Measurements from ENCODE around the gene CNPY1.

The CNPY1 gene

DNA sequence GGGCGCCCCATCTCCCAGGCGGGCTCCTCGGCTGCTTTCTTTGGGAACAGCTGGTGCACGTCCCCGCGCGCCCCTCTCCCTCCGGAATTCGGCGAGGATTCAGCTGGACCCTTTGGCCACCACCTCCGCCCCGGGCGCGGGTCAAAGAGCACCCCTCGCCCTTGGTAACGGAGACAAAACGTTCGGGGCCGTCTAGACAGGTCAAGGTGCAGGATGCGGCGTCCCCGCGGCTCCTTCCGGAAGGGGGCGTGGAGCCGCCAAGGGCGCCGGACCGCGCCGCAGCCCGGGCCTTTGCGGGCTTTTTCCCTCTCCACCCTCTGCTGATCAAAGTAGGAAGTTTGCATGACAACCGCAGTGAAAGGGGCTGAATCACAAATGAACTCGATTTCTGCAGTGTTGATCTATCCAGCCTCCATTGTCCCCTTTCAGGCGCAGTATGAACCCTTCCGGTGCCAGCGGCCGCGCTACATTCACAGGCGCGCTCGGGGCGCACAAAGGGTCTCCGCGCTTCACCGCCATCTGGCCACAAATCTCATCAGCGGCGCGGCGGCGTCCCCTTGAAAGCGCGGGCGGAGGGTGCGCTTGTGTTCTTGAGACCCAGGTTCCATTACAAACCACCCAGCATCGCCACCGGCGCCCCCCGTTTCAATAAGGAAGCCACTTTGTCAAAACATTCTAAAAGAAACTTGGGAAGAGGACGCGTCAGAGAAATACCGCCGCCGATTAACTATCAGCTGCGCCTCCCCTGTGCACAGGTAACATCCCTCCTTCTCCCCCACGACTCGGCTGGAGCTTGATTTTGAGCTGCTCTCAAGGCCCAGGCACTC, 36.4 kb downstream of the CNPY1 start:
- DNase-seq = no peak

DNA sequence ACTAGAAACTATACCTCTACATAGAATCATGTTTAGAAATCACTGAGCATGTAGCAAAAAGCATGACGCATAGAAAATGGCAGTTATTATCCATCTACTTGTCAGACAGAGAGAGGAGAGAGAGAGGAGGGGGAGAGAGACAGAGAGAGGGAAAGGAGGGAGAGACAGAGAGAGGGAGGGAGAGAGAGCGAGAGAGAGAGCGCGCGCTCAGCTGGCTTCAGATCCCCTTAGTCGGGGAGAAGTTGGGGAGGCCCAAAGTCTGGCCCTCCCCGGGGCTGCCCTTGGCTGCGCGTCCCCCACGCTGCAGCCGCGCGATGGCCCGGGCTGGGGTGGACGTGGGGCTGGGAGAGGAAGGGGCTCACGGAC, 37.0 kb downstream of the CNPY1 start:
- DNase-seq = no peak

DNA sequence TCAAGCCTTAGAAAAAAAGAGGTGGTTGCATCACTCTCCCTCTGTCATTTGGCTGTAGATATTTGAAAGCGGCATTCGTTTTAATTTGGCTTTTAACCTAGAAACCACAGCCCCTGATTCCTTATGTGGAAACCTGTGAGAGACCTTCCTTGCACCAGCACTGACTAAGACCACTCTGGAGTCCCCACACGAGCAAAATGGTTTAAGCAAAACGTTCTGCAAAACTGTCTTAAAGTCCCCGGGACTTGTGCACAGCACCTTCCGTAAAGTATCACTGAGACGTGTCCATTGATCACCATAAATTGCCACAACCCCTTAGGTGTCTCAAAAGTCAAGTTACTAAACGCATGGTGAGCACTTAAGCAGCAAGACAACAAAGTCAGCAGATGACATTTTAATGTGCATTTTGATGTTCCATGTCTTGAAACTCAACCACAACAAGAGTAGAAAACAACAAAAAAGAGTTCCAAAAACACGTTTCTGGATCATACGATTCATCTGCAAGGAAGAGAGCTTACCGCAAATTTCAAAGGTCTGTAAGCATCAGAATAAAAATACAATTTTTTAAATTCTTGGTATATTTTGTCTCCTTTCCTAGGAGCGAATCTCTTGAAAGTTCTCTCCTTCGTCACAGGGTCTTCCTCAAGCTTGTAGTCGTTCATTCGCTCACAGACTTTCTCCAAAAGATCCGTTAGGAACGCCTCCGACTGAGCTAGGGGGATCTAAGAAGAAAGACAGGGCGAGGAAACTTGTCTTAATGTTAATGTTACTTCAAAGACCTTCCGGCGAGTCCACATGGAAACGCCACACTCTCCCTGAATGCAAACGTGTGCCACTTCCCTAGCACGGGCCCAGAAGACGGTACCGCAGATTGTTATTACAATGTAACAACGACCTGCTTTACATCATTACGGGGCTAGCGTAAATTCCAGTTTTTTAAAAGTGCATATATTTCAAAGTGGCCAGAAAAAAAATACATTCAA, 37.7 kb downstream of the CNPY1 start:
- DNase-seq = no peak

DNA sequence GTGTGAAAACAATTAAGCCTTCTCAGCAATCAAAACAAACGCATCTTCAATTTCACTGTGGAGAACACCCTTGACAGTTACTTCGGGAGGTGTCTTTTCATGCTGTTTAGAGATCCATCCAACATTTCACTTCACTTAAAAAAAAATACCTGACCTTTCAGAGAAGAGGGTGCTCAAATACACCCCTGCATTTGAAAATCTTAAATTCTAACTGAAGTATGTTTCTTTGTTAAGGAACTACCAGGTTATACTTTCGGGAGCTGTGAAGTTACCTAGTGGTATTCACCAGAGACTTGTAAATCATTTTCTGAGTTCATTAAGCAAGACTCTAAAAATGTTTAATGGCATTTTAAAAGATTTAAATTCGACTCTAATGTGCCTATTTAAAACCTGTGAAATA, 38.8 kb downstream of the CNPY1 start:
- no peak for DNase-seq

DNA sequence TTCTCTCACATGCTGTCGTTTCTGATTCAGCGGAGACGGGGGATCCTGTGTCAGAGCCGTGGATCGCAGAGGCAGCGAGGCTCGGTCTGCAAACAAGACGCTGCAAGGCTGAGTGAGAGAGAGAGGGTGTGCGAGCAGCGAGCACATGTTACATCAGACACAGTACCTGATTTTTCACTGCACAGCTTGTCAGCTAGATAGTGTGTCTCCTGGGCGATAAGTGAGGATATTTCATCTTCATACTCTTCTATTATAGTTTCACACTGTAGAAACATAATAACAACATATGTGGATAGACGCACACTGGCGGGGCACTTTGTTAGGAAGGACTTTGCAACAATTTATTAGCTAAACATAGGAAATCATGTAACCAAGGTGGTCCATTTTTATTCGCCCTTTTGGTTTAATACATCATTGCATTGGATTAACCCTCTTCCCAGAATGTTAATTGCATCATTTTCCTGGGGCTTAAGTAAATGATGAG, 39.5 kb downstream of the CNPY1 start:
- no peak for DNase-seq

DNA sequence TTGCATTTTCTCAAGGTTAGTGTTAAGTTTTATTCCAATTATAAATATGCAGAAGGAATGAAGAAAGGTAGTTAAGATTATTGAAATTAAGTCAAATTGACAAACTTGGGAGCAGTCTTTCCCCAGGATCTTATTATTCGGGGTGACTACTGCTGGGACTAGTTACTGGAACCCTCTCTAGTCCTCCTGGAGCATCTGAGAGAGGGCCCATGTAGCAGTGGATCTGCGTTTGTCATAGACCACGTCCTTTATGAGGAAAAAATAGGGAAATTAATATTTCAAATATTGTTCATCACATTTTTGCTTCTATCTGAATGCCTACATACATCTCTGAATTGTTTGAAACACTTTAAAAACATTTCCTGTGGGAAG, 41.0 kb downstream of the CNPY1 start:
- no peak for DNase-seq

DNA sequence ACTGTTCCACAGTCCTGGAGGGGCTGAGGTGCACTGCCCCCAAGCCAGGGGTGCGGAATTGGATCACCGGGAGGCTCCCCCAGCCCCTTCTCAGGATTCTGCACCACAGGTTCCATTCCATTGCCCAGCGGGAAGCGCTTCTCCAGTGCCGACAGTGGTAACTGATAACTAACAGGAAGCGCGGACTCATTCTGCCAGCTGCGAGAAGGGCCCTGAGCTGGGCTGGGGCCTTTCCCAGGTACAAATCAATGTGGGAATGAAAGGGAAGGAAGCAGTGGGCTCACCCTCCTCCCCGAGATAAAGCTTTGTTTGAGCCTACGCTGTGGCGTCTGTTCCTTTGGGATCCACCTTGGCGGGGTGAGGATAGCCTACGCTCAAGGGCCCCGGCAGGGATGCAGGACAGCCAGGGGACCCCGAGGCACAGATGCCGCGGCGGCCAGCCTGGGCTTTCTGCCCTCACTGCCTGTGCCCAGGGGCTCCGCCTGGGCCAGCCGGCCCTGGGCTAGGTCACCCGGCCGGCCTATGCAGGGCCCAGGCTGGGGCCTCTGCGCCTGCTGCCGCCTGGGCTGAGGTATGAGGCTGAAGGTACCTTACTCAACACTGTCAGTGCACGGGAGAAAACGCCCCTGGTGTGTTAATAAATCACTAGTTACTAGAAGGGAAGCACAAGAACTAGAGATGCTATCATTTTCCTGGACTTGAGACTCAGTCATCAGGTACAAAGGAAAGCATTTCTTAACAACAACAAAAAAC, 49.0 kb downstream of the CNPY1 start:
- DNase-seq = no peak

DNA sequence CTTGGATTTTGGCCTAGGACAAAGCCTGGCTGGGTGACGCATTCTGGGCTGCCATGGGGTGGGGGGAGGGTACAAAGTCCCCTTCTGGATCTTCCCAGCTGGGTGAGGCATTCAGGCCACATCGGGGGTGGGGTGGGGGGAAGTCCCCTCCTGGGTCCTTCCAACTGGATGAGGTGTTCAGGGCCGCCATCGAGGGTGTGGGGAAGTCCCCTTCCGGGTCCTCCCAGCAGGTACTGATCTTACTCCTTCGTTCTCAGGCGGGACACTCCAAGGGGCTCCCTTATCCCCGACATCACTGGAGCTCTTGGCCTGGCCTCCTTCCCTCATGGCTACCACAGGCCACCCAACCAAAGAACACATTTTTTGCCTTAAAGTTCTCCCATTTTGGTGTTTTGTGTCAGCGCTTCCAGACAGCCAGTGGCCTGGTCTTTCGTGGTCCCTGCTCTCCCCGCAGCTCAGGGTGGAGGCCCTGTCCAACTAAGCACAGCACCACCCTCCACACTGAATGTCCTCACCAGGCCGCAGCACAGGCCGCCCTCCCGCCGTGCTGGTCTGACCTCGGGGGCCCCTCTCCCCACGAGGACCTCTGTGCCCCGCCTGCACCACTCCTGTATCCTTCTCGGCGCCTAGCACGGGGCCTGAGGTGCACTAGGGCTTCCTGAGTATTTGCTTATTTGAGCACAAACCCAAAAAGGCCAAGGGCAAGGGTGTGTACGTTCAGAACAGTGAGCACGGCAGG, 49.9 kb downstream of the CNPY1 start:
- no peak for DNase-seq

DNA sequence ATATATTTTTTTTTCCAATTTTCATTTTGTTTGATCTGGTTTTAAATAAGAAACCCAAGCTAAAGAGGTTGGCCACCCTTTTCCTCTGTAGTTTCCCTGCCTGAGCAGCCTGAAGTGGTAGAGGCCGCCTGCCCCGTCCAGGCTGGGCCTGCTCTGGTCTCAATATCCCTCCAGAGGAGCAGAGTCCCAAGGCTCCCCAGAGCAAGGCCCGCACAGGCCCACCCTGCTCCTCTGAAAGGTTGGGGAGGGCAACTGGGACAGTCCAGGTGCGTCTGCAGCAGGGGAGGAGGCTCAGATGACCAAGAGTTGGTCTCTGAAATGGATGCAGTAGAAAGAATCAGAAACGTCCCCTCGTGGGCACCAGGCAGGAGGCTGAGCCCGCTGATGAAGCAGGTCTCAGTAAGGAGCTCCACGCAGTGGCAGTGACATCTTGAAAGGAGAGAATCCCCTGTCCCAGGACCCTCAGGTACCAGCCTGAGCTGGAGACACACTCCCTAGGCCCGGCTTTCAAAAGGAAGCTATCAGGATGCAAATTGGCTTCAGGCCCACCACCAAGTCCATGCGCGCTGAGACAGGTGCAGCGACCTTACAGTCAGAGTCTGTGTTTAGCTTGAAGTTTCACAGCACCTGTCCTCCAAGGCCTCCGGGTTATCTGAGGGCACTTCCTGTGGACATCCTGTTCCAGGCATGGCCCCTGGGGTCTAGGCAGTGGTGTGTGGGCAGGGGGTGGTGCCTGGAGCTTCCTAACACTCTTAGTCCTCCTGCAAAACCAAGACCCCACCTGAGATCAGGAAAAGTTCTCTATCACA, 50.7 kb downstream of the CNPY1 start:
- DNase-seq = no peak

DNA sequence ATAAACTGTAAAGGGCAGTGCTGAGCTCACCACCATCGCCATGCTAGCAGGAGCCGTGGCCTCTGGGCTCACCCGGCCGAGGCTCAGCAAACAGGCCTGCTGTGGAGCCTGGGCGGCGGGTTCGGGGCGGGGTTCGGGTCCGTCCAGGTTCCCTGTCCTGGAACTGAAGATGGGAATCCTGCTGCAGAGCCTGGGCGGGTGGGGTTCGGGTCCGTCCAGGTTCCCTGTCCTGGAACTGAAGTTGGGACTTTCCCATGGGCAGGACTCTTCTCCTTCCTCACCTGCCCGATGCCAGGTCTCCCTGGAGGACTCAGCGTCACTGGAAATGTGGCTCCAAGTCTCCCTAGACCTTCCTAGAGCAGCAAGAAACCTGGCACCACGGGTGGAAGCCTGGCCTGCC, 51.8 kb downstream of the CNPY1 start:
- DNase-seq = no peak

DNA sequence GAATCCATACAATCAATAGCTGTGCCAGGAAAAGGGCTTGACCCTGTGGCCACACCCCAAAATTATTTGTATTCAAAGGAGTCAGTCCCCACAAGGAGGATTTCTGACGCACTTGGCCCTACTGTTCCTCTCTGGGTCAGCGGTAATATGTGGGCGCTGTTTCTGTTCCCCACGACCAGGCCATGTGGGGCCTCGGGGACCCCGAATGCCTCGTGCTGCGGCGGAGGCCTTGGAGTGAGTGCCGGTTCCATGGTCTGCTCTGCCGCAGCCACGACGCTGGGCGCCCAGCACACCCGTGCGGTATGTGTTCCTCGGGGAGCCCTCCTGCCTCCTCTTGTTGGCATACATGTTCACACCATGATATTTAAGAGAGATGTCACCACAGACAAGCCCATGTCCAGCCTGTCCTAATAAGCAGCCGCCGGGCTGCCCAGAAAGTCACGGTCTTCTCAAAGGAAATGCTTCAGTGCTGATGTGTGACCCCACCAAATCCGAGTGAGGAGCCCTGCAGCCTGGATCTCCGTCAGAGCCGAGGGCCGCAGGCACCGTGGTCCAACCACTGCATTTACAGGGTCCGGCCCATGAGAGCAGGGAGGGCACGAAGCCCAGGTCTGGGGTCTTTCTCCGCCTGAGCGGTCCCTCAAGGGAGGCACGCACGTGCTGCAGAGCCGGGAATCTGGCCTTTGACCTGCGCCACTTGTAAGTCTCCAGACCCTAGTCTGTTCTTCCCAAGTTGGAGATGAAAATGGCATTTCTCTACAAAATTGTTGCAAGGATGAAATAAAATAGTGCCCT, 52.4 kb downstream of the CNPY1 start:
- no peak for DNase-seq

DNA sequence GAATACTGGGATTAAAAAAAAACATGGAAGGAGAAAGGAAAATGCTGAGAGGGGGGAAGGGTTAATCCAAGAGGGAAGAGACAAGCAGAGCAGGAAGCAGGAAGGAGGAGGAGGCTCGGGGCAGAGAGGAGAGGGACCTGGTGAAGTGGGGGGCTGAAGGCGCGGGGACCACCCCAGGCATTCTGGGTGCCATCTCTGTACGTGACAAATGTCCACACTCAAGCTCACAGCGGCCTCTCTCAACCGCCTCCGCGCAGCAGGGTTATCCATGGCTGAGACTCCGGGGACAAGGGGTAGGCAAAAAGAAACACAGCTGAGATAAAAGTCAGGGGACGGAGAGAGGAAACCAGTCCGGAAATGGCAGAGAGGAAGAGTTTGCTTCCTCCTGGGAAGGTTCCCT, 54.5 kb downstream of the CNPY1 start:
- no peak for DNase-seq

DNA sequence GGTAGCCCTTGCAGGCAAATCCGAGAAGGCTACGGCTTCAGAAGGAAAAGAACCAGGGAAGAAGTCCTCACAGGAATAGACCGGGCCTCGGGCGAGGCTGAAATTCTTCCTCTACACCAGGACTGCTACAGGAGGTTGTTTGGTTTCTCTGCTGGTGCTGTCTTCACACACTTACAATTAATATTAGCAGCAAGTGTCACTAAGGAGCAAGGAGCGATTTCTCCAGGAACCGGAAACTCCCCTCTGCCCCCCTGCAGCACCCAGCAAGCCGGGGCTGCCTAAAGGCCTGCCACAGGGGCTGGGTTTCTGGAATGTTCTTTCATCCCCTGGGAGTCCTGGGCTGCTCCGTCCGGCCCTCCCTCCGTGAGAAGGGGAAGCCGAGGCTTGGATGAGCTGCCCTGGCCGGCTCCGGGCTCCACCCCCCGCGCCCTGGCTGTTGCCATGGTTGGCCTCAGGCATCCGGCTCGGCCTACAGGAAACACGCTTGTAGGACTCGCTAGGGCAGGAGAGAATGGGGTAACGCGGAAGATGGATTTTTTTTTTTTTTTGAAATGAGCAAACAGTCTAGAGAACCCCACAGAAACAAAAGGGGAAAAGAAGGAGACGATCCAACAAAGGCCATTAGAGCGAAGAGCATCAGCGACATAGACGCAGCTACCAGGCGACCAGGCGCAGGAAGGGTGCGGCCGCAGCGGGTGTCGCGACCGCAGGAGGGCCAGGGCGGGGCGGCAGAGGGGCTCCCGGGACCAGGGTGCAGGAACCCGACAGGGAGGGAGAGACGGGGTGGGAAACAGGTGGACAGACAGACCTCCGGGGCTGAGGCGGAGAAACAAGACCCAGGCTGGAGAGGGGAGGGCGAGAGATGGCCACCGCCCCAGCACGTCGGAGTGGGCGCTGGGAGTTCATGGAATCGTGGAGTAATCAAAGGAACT, 55.4 kb downstream of the CNPY1 start:
- peak; percentile 58 for DNase-seq

DNA sequence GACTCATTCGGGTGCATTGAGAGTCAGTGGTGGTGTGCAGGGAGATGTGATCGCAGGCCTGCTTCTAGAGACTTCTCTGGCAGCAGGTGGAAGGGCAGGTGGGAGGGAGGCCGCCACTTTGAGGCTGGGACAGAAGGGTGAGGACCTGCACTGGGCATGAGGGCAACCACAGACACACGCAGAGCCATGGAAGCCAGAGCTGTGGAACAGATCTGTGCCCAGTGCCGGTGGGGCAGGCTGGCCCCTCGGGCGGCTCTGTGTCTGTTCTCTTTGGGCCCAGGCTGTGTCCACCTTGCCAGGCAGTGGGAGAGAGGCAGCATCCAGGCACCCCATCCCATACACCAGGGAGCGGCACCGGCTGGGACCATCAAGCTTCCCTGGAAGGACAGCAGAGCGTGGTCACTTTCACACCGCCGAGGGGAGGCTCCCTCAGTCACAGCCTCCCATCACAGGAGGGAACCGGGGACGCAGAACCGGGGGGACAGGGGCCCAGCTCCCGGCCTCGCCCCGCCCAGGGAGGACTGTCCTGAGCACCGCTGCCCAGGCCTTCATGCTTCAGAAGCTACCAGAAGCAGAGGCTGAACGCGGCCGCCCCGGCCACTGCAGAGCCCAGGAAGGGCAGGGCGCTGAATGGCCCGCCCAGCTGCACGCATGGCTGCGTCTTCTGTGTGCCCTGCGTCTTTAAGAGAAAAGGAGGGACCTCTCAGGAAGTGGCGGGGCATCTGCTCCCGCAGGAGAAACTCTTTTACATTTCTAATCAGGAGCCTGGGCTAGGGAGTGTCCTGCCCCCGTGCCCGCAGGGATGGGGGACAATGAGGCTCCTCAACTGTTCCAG, 56.3 kb downstream of the CNPY1 start:
- DNase-seq = no peak

DNA sequence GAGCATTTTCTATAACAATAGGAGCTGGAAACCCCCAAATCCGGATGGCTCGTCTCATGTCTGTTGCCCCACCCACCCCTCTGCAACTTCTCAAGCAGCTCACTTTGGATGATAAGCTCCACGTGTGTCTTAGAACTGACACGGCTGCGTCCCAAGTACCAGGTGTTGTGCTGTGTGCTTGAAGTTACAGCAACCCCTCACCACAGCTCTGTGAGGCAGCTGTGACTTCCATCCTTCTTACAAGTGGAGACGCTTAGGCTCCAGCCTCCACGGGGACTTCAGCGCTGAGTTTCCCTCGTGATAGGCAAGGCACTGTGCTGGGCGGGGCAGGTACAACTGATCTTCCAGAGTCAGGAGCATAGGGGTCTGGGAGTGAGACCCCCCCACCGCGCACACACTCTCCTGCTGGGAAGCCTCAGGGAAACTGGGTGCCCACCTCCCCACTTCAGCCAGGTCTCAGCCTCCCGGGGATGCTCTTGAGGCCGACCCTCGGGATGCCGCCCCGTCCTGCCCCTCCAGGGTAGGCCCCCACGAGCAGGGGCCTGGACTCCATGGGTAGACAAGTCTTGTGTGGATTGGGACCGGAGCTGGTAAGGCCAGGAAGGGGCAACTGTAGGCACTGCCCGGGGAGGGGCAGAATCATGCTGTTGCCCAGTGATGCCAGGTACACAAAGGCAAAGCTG, 57.1 kb downstream of the CNPY1 start:
- DNase-seq = no peak

DNA sequence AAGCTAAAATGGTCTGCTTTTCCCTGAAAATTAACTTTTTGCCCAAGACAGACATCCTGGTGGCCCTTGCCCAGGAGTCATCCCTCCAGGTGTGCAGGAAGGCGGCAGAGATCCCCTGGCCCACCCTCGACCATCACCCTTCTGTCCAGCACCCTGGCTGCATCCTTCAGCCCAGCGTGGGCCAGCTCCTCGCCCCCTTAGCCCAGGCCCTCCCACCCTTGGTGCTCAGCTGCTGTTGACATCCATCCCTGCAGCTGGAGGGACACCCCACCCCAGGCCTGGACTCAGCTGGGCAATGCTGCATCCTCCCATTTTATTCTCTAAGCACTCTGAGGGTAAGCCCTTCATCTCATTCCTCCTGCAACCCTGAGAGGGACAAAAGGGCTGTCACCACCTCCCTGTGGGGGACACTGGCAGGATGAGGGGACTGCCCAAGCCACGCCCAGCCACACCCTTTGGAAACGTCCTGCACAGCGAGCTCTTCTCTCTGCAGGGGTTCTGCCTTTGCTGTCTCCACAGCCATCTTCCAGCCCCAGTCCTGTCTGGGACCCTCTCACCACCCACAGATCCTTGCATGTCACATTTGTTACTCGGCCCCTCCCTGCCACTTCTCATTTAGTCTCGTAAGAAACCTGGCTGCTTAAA, 57.8 kb downstream of the CNPY1 start:
- no peak for DNase-seq
